ENCODE data around the gene POU2F2.

GRCh38 chr19:42150364-42150763 lies 18.1 kb upstream of the POU2F2 start:
- TF ChIP-seq CTCF (conservative IDR thresholded peaks at IDR 0.05; ENCODE audit: low read depth in 2 of 2), result no peak
- TF ChIP-seq EZH2phosphoT487 (IDR thresholded peaks at IDR 0.05; ENCODE audit: unreplicated experiment), result no peak

Measured in GM23338 (cell line).